AG10803 (cell line): ENCODE results near the gene NRG2.

ENCODE experiments used
- DNase-seq: peaks from one replicate; pipeline ENCODE4 v3.0.0; 2010; ENCODE audit warnings: low read depth
- H3K4me3 ChIP-seq: 2 replicates; pipeline ENCODE4 v1.5.1; 2011; ENCODE audit warnings: mild to moderate bottlenecking, low read length, control low read depth
- CTCF ChIP-seq: conservative IDR thresholded peaks from 2 replicates; pipeline ENCODE4 v1.5.1; 2011; ENCODE audit warnings: mild to moderate bottlenecking, low read length, control low read depth, inconsistent platforms

Gene NRG2

GRCh38 chr5:139798883-139799282 is 244.2 kb downstream of the NRG2 start:
- DNase-seq: no peak
- TF ChIP-seq CTCF: no peak
- H3K4me3 ChIP-seq: no peak overlapping the region

- DNase-seq: no peak
- TF ChIP-seq CTCF: no peak
These were observed 245.1 kb downstream of the NRG2 start for GRCh38 chr5:139797856-139798510.

GRCh38 chr5:139797335-139797734 is 245.8 kb downstream of the NRG2 start:
- H3K4me3 ChIP-seq: no peak overlapping the region
- no peak for DNase-seq
- TF ChIP-seq CTCF: no peak

More at GRCh38 chr5:139797856-139798510, 245.1 kb downstream of the NRG2 start:
- no peak overlapping the region for H3K4me3 ChIP-seq
